ENCODE data around the gene DEPDC1B. TPM values are rescaled to one million over a fixed set of nuclear protein-coding genes. Genes with fewer than 3 reads are reported as not detected.

The DEPDC1B gene, protein sequence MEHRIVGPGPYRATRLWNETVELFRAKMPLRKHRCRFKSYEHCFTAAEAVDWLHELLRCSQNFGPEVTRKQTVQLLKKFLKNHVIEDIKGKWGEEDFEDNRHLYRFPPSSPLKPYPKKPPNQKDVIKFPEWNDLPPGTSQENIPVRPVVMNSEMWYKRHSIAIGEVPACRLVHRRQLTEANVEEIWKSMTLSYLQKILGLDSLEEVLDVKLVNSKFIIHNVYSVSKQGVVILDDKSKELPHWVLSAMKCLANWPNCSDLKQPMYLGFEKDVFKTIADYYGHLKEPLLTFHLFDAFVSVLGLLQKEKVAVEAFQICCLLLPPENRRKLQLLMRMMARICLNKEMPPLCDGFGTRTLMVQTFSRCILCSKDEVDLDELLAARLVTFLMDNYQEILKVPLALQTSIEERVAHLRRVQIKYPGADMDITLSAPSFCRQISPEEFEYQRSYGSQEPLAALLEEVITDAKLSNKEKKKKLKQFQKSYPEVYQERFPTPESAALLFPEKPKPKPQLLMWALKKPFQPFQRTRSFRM
- total RNA-seq (2014; rRNA removed; shearing (Covaris generic)) (67.9 and 75.0 TPM in 2 replicates), polyA plus RNA-seq (2016; fragmentation: Nextera tagmentation; extraction: Ambion mirVana) (35.8 and 38.3 TPM in 2 replicates)
- long read RNA-seq, transcript DEPDC1B-201 (11 exons, 2,499 nt): major isoform, 26 of 48 reads
- long read RNA-seq, partial matches to known transcripts: 5 of 48 reads
- long read RNA-seq, other reads (novel, unspliced or antisense): 14 of 48 reads

DNA sequence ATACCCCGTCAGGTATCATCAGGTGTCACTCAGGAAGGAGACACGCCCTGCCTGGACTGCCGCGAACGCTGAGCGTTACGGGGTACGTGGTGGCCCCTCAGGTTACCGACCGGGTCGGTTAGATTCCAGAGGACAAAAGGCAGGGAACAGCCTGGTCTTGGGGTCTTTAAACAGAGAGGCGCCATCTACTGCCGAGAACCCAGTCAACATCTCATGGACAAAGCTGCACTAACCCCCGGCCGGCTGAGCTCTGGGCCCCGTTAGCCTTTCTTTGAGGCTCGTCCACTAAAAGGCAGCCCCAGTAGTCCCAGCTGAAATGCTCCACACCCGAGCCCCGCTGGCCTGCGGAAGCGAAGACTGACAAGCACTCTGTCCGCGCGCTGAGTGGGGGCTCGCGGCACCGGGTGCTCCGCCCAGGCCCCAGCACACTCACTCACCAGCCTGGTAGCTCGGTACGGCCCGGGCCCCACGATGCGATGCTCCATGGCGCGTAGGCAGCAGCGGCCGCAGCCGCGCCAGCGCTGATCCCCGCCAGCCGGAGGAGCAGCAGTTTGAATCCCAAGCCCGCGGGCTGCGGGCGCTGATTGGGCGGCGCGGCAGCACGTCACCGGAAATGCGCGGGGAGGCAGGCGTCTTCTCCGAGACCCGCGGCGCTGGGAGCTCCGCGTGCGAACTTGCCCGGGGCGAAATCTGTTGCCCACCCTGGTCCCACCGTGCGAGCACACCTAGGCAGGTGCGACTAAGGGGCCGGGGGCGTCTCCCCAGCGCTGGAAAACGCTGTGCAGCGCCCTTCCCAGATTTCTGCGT is at the start of gene DEPDC1B:
Gene DEPDC1B, minus strand, starts transcription at position 558 of the 807 bp plus-strand sequence. Its CDS starts 73 bp downstream, at position 485.
- H3K27me3 ChIP-seq (ENCODE audit: insufficient read depth): no peaks in the 10 kb centered on the region
- H3K9me2 ChIP-seq (ENCODE audit: insufficient read depth): no peaks in the 10 kb centered on the region
- H3K36me3 ChIP-seq (ENCODE audit: insufficient read depth): no peaks in the 10 kb centered on the region
- peaks cover 26% of the 10 kb centered on the region for H3K4me1 Mint-ChIP-seq
- H3K4me1 ChIP-seq (ENCODE audit: insufficient read depth): peaks cover 14% of the 10 kb centered on the region
- H3K79me2 ChIP-seq (replicated peaks; ENCODE audit: insufficient read depth): peaks cover 45% of the 10 kb centered on the region
- peaks cover 15% of the 10 kb centered on the region for H3K36me3 Mint-ChIP-seq (ENCODE audit: low read depth)
- H3F3A ChIP-seq (replicated peaks; ENCODE audit: low read depth): no peaks in the 10 kb centered on the region
- H3K9me3 Mint-ChIP-seq: no peaks in the 10 kb centered on the region
- TF ChIP-seq POLR2AphosphoS5 (IDR thresholded peaks at IDR 0.05; ENCODE audit: low read depth) (peak; percentile 97), CREB1 (CRISPR knock-in tag; IDR thresholded peaks at IDR 0.05; ENCODE audit: low read depth) (peak; percentile 94), NANOG (IDR thresholded peaks at IDR 0.05; ENCODE audit: borderline replicate concordance) (no peak), ZNF331 (CRISPR knock-in tag; IDR thresholded peaks at IDR 0.05; ENCODE audit: low read depth) (no peak)
- TF ChIP-seq, protein P1, sequence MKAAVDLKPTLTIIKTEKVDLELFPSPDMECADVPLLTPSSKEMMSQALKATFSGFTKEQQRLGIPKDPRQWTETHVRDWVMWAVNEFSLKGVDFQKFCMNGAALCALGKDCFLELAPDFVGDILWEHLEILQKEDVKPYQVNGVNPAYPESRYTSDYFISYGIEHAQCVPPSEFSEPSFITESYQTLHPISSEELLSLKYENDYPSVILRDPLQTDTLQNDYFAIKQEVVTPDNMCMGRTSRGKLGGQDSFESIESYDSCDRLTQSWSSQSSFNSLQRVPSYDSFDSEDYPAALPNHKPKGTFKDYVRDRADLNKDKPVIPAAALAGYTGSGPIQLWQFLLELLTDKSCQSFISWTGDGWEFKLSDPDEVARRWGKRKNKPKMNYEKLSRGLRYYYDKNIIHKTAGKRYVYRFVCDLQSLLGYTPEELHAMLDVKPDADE (IDR thresholded peaks at IDR 0.05): peak; percentile 19
- TF ChIP-seq, protein P2, sequence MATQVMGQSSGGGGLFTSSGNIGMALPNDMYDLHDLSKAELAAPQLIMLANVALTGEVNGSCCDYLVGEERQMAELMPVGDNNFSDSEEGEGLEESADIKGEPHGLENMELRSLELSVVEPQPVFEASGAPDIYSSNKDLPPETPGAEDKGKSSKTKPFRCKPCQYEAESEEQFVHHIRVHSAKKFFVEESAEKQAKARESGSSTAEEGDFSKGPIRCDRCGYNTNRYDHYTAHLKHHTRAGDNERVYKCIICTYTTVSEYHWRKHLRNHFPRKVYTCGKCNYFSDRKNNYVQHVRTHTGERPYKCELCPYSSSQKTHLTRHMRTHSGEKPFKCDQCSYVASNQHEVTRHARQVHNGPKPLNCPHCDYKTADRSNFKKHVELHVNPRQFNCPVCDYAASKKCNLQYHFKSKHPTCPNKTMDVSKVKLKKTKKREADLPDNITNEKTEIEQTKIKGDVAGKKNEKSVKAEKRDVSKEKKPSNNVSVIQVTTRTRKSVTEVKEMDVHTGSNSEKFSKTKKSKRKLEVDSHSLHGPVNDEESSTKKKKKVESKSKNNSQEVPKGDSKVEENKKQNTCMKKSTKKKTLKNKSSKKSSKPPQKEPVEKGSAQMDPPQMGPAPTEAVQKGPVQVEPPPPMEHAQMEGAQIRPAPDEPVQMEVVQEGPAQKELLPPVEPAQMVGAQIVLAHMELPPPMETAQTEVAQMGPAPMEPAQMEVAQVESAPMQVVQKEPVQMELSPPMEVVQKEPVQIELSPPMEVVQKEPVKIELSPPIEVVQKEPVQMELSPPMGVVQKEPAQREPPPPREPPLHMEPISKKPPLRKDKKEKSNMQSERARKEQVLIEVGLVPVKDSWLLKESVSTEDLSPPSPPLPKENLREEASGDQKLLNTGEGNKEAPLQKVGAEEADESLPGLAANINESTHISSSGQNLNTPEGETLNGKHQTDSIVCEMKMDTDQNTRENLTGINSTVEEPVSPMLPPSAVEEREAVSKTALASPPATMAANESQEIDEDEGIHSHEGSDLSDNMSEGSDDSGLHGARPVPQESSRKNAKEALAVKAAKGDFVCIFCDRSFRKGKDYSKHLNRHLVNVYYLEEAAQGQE (IDR thresholded peaks at IDR 0.05; ENCODE audit: unreplicated experiment): no peak
- TF ChIP-seq, protein P3, sequence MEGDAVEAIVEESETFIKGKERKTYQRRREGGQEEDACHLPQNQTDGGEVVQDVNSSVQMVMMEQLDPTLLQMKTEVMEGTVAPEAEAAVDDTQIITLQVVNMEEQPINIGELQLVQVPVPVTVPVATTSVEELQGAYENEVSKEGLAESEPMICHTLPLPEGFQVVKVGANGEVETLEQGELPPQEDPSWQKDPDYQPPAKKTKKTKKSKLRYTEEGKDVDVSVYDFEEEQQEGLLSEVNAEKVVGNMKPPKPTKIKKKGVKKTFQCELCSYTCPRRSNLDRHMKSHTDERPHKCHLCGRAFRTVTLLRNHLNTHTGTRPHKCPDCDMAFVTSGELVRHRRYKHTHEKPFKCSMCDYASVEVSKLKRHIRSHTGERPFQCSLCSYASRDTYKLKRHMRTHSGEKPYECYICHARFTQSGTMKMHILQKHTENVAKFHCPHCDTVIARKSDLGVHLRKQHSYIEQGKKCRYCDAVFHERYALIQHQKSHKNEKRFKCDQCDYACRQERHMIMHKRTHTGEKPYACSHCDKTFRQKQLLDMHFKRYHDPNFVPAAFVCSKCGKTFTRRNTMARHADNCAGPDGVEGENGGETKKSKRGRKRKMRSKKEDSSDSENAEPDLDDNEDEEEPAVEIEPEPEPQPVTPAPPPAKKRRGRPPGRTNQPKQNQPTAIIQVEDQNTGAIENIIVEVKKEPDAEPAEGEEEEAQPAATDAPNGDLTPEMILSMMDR (conservative IDR thresholded peaks at IDR 0.05; ENCODE audit: low read depth in 2 of 2): peak; percentile 35 to 53
- peak; percentile 95 for DNase-seq (ENCODE audit: low spot score)
- H4K20me1 ChIP-seq (replicated peaks; ENCODE audit: insufficient read depth): no peaks in the 10 kb centered on the region
- H3K4me3 Mint-ChIP-seq: peak within 1 kb of the TSS; percentile 93
- H2AFZ ChIP-seq: peak within 1 kb of the TSS; percentile 84
- H3K4me2 ChIP-seq: peak within 1 kb of the TSS; percentile 88
- peak within 1 kb of the TSS; percentile 99 for H3K27ac Mint-ChIP-seq
- peaks cover 3% of the 10 kb centered on the region for H3K27me3 Mint-ChIP-seq (ENCODE audit: insufficient read depth, low read depth, poor library complexity)
- H3K27ac ChIP-seq (ENCODE audit: low read depth): peak within 1 kb of the TSS; percentile 99
- peak within 1 kb of the TSS; percentile 83 for H3K4me3 ChIP-seq
- peak; percentile 91 for ATAC-seq

Measured in GM23338 (cell line).